ENCODE results near the gene CCDC88A. TPM values are rescaled to one million over a fixed set of nuclear protein-coding genes. Genes with fewer than 3 reads are reported as not detected.
A peak's percentile ranks its signal among the peaks of the same experiment; 100 is the strongest.
"Not testable (repeated sequence)": the region's sequence is repeated elsewhere in the genome, so short reads cannot be mapped to it uniquely, and the experiment has no call there.

The CCDC88A gene
- total RNA-seq, 1 experiment from 2014 or later, result 139 TPM

GRCh38 chr2:55280851-55281546 lies 138.7 kb downstream of the CCDC88A start:
- in situ Hi-C loops (cut with HindIII; ENCODE audit: low pct_unique_long_range_greater_than_20kb, low sequenced_read_pairs); DNase-seq (ENCODE audit: low read depth, low spot score): not testable (repeated sequence)

- DNase-seq (ENCODE audit: low read depth, low spot score), result peak; percentile 60
- in situ Hi-C loops (cut with HindIII; ENCODE audit: low pct_unique_long_range_greater_than_20kb, low sequenced_read_pairs), result not testable (repeated sequence)
These were observed 139.7 kb downstream of the CCDC88A start for GRCh38 chr2:55279859-55280424.

GRCh38 chr2:55279214-55279835 lies 140.3 kb downstream of the CCDC88A start:
- in situ Hi-C loops (cut with HindIII; ENCODE audit: low pct_unique_long_range_greater_than_20kb, low sequenced_read_pairs), result not testable (repeated sequence)
- DNase-seq (ENCODE audit: low read depth, low spot score), result peak; percentile 94

- in situ Hi-C loops (cut with HindIII; ENCODE audit: low pct_unique_long_range_greater_than_20kb, low sequenced_read_pairs), result no loop called here
- DNase-seq (ENCODE audit: low read depth, low spot score), result no peak
These were observed 142.3 kb downstream of the CCDC88A start for GRCh38 chr2:55277310-55277709.

- DNase-seq (ENCODE audit: low read depth, low spot score); in situ Hi-C loops (cut with HindIII; ENCODE audit: low pct_unique_long_range_greater_than_20kb, low sequenced_read_pairs): not testable (repeated sequence)
These were observed 145.3 kb downstream of the CCDC88A start for GRCh38 chr2:55274346-55274745.

- peak; percentile 36 for DNase-seq (ENCODE audit: low read depth, low spot score)
- in situ Hi-C loops (cut with HindIII; ENCODE audit: low pct_unique_long_range_greater_than_20kb, low sequenced_read_pairs), result no loop called here
These were observed 150.0 kb downstream of the CCDC88A start for GRCh38 chr2:55269645-55269990.

- in situ Hi-C loops (cut with HindIII; ENCODE audit: low pct_unique_long_range_greater_than_20kb, low sequenced_read_pairs), result no loop called here
- peak; percentile 97 for DNase-seq (ENCODE audit: low read depth, low spot score)
These were observed 150.6 kb downstream of the CCDC88A start, which contains the start of gene MTIF2 for GRCh38 chr2:55268907-55269644. Gene MTIF2 (minus strand): TSS chr2:55269231. CDS start chr2:55263858, 5,373 bp downstream.

- DNase-seq (ENCODE audit: low read depth, low spot score), result peak; percentile 28
- in situ Hi-C loops (cut with HindIII; ENCODE audit: low pct_unique_long_range_greater_than_20kb, low sequenced_read_pairs), result no loop called here
These were observed 151.3 kb downstream of the CCDC88A start for GRCh38 chr2:55268288-55268906.

GRCh38 chr2:55259586-55259985 lies 160.1 kb downstream of the CCDC88A start:
- in situ Hi-C loops (cut with HindIII; ENCODE audit: low pct_unique_long_range_greater_than_20kb, low sequenced_read_pairs); DNase-seq (ENCODE audit: low read depth, low spot score): not testable (repeated sequence)

- in situ Hi-C loops (cut with HindIII; ENCODE audit: low pct_unique_long_range_greater_than_20kb, low sequenced_read_pairs), result no loop called here
- no peak for DNase-seq (ENCODE audit: low read depth, low spot score)
These were observed 166.8 kb downstream of the CCDC88A start for GRCh38 chr2:55252832-55253231.

- in situ Hi-C loops (cut with HindIII; ENCODE audit: low pct_unique_long_range_greater_than_20kb, low sequenced_read_pairs), result no loop called here
These were observed 172.6 kb downstream of the CCDC88A start for GRCh38 chr2:55247025-55247424.

GRCh38 chr2:55245411-55245810 lies 174.2 kb downstream of the CCDC88A start:
- no peak for DNase-seq (ENCODE audit: low read depth, low spot score)
- in situ Hi-C loops (cut with HindIII; ENCODE audit: low pct_unique_long_range_greater_than_20kb, low sequenced_read_pairs), result no loop called here

More at GRCh38 chr2:55247025-55247424, 172.6 kb downstream of the CCDC88A start:
- no peak for DNase-seq (ENCODE audit: low read depth, low spot score)

GRCh38 chr2:55242617-55243016 lies 177.0 kb downstream of the CCDC88A start:
- no peak for DNase-seq (ENCODE audit: low read depth, low spot score)
- in situ Hi-C loops (cut with HindIII; ENCODE audit: low pct_unique_long_range_greater_than_20kb, low sequenced_read_pairs), result no loop called here

GRCh38 chr2:55241582-55241981 lies 178.1 kb downstream of the CCDC88A start:
- DNase-seq (ENCODE audit: low read depth, low spot score); in situ Hi-C loops (cut with HindIII; ENCODE audit: low pct_unique_long_range_greater_than_20kb, low sequenced_read_pairs): not testable (repeated sequence)

GRCh38 chr2:55239656-55240222 lies 179.9 kb downstream of the CCDC88A start:
- DNase-seq (ENCODE audit: low read depth, low spot score), result no peak
- in situ Hi-C loops (cut with HindIII; ENCODE audit: low pct_unique_long_range_greater_than_20kb, low sequenced_read_pairs), result no loop called here
